HCT116 (cell line): ENCODE results near the gene PCSK6. TPM values are rescaled to one million over a fixed set of nuclear protein-coding genes. Genes with fewer than 3 reads are reported as not detected.

Source experiments
- ATAC-seq: fragments of 200-7000 bp; cut with Tn5 transposase; 2 replicates; pipeline ENCODE4 v1.9.1; 2020; ENCODE audit warnings: mild to moderate bottlenecking, moderate library complexity
- BruUV-seq: library from RNA; stranded (reverse); fragments of 400-500 nt; replicated peaks from 2 replicates; lab custom pipeline; 2021; lab: Mats Ljungman, UMichigan
- CTCF ChIA-PET: fragments of 300-600 bp; sonication (Branson Sonifier 250); formaldehyde crosslinking; loops from one replicate; lab custom pipeline; 2021; ENCODE audit warnings: antibody characterized with exemption; lab: Charles Lee
- POLR2A ChIA-PET: fragments of 300-600, 350-600 bp; sonication (Branson Sonifier 250); formaldehyde crosslinking; loops from one replicate; lab custom pipeline; 2021; ENCODE audit warnings: antibody characterized with exemption; lab: Charles Lee
- RAD21 ChIA-PET, 2 experiments: fragments of 300-600 bp; sonication (Branson Sonifier 250); formaldehyde crosslinking; loops; one replicate each; lab custom pipeline; 2023; ENCODE audit warnings: low total read pairs in 2 of 2; ENCODE audit not compliant: uncharacterized antibody in 2 of 2, unreplicated experiment in 2 of 2, low non-redundant PET in 1 of 2; lab: Charles Lee
- DNase-seq: peaks from one replicate; pipeline ENCODE4 v3.0.0-alpha.2; 2010; ENCODE audit warnings: low read depth, low spot score
- H2AFZ ChIP-seq: fragments of 200-600 bp; shearing (Covaris generic), sonication (generic); 2 replicates; pipeline ENCODE4 v1.6.1; 2017; ENCODE audit warnings: low read depth, mixed run types, mixed read lengths, antibody characterized with exemption, low read length; ENCODE audit not compliant: poor library complexity, severe bottlenecking
- H3K27ac ChIP-seq: 2 replicates; pipeline ENCODE4 v1.5.1; 2012; ENCODE audit warnings: low read depth, low read length
- H3K27me3 ChIP-seq: fragments of 200-600 bp; sonication (generic); 2 replicates; pipeline ENCODE4 v1.6.1; 2016; ENCODE audit warnings: mixed run types, low read length, mixed read lengths; ENCODE audit not compliant: insufficient read depth
- H3K36me3 ChIP-seq, 2 experiments: fragments of 200-500 bp in 1 of 2; fragments of 200-600 bp in 1 of 2; sonication (Bioruptor generic) in 1 of 2; sonication (generic) in 1 of 2; 2 replicates each; pipeline versions ENCODE4 v1.5.1 to v1.6.1; 2014 to 2016; ENCODE audit warnings: low read length in 2 of 2, inconsistent platforms in 1 of 2, mixed read lengths in 1 of 2, mixed run types in 1 of 2; ENCODE audit not compliant: insufficient read depth in 2 of 2, control insufficient read depth in 1 of 2
- H3K4me1 ChIP-seq, 2 experiments: fragments of 200-600 bp in 1 of 2; sonication (generic) in 1 of 2; 2 replicates each; pipeline versions ENCODE4 v1.5.1 to v1.6.1; 2012 to 2017; ENCODE audit warnings: low read length in 2 of 2, inconsistent platforms in 1 of 2, mild to moderate bottlenecking in 1 of 2, mixed read lengths in 1 of 2, mixed run types in 1 of 2, moderate library complexity in 1 of 2; ENCODE audit not compliant: insufficient read depth in 2 of 2, control insufficient read depth in 1 of 2
- H3K4me2 ChIP-seq: fragments of 200-600 bp; sonication (generic); 2 replicates; pipeline ENCODE4 v1.6.1; 2017; ENCODE audit warnings: mixed run types, low read length, mixed read lengths
- H3K4me3 ChIP-seq, 2 experiments: fragments of 200-600 bp in 1 of 2; sonication (generic) in 1 of 2; replicated peaks in 1 of 2; 2 replicates each; pipeline ENCODE4 v1.5.1; 2011 to 2016; ENCODE audit warnings: low read length in 2 of 2, control low read depth in 1 of 2, low read depth in 1 of 2, mild to moderate bottlenecking in 1 of 2, mixed read lengths in 1 of 2, mixed run types in 1 of 2
- H3K79me2 ChIP-seq: fragments of 200-600 bp; sonication (generic); 2 replicates; pipeline ENCODE4 v1.6.1; 2017; ENCODE audit warnings: mild to moderate bottlenecking, mixed run types, low read length, moderate library complexity, mixed read lengths; ENCODE audit not compliant: insufficient read depth
- H3K9ac ChIP-seq: fragments of 200-600 bp; sonication (generic); 2 replicates; pipeline ENCODE4 v1.6.1; 2016; ENCODE audit warnings: low read length, mixed read lengths
- H3K9me2 ChIP-seq: fragments of 200-600 bp; sonication (generic), shearing (Covaris generic); 2 replicates; pipeline ENCODE4 v1.6.1; 2017; ENCODE audit warnings: mixed run types, mild to moderate bottlenecking, moderate library complexity; ENCODE audit not compliant: insufficient read depth
- H3K9me3 ChIP-seq, 2 experiments: fragments of 200-500 bp in 1 of 2; fragments of 200-600 bp in 1 of 2; sonication (Bioruptor generic) in 1 of 2; sonication (generic) in 1 of 2; 2 replicates each; pipeline ENCODE4 v1.6.1; 2014 to 2017; ENCODE audit warnings: low read length in 2 of 2, mixed read lengths in 2 of 2, inconsistent platforms in 1 of 2, low read depth in 1 of 2, mild to moderate bottlenecking in 1 of 2, mixed run types in 1 of 2, moderate library complexity in 1 of 2; ENCODE audit not compliant: control insufficient read depth in 1 of 2, insufficient read depth in 1 of 2
- H4K20me1 ChIP-seq: fragments of 200-600 bp; sonication (generic), shearing (Covaris generic); 2 replicates; pipeline ENCODE4 v1.6.1; 2017; ENCODE audit warnings: mixed run types, mild to moderate bottlenecking, moderate library complexity; ENCODE audit not compliant: insufficient read depth
- CEBPB ChIP-seq: IDR thresholded peaks from 2 replicates; pipeline ENCODE4 v1.6.1; 2012; ENCODE audit warnings: low read depth
- ELF1 ChIP-seq: IDR thresholded peaks from 2 replicates; pipeline ENCODE4 v1.6.1; 2012; ENCODE audit warnings: low read depth, borderline replicate concordance
- EZH2 ChIP-seq: fragments of 200-600 bp; sonication (generic); IDR thresholded peaks from 2 replicates; pipeline ENCODE4 v1.6.1; 2017; ENCODE audit warnings: antibody characterized with exemption, mixed run types
- EZH2phosphoT487 ChIP-seq: fragments of 200-600 bp; IDR thresholded peaks from 2 replicates; pipeline ENCODE4 v1.6.1; 2018; ENCODE audit warnings: antibody characterized with exemption, borderline replicate concordance
- FOSL1 ChIP-seq: IDR thresholded peaks from 2 replicates; pipeline ENCODE4 v1.6.1; 2012; ENCODE audit warnings: low read depth
- JUND ChIP-seq: IDR thresholded peaks from 2 replicates; pipeline ENCODE4 v1.6.1; 2012
- MAX ChIP-seq: IDR thresholded peaks from 2 replicates; pipeline ENCODE4 v1.6.1; 2012
- POLR2A ChIP-seq: IDR thresholded peaks from 2 replicates; pipeline ENCODE4 v1.7.0; 2011; ENCODE audit warnings: borderline replicate concordance; ENCODE audit not compliant: insufficient read depth, insufficient read length; ENCODE audit errors: extremely low read depth
- POLR2AphosphoS5 ChIP-seq: IDR thresholded peaks from 2 replicates; pipeline ENCODE4 v1.6.1; 2011; ENCODE audit warnings: mild to moderate bottlenecking, low read depth, low read length, moderate library complexity
- REST ChIP-seq: IDR thresholded peaks from 2 replicates; pipeline ENCODE4 v1.6.1; 2012; ENCODE audit warnings: low read depth
- SIN3A ChIP-seq: IDR thresholded peaks from 2 replicates; pipeline ENCODE4 v1.6.1; 2012; ENCODE audit warnings: low read depth
- SP1 ChIP-seq: IDR thresholded peaks from 2 replicates; pipeline ENCODE4 v1.6.1; 2012; ENCODE audit warnings: low read depth
- SRF ChIP-seq: IDR thresholded peaks from 2 replicates; pipeline ENCODE4 v1.6.1; 2012; ENCODE audit warnings: low read depth
- TCF7L2 ChIP-seq: IDR thresholded peaks from 2 replicates; pipeline ENCODE4 v1.7.0; 2011; ENCODE audit warnings: borderline replicate concordance, inconsistent platforms; ENCODE audit not compliant: insufficient read depth, insufficient read length; ENCODE audit errors: extremely low read depth
- YY1 ChIP-seq: IDR thresholded peaks from 2 replicates; pipeline ENCODE4 v1.6.1; 2011; ENCODE audit warnings: low read length, low read depth, moderate library complexity, mild to moderate bottlenecking; ENCODE audit not compliant: insufficient replicate concordance; ENCODE audit errors: extremely low read depth
- ZNF274 ChIP-seq: fragments of 200-500 bp; sonication (Bioruptor generic); IDR thresholded peaks from 2 replicates; pipeline ENCODE4 v1.6.1; 2014; ENCODE audit warnings: mild to moderate bottlenecking, low read depth, low read length, inconsistent platforms
- intact Hi-C: fragments of 100-400 bp; cut with micrococcal nuclease; formaldehyde crosslinking; loops from 2 replicates; pipeline ENCODE4 v1.10.0; 2022
- total RNA-seq: library from RNA; stranded (reverse); gene quantifications from one replicate; pipeline ENCODE4 v1.2.1, GENCODE V29; 2021; ENCODE audit not compliant: unreplicated experiment

The PCSK6 gene
- total RNA-seq, 1 experiment from 2014 or later = 13.5 TPM

- TF ChIP-seq REST (no peak), POLR2A (no peak), JUND (no peak)
Observed at GRCh38 chr15:101317336-101317872, 172.1 kb downstream of the PCSK6 start (continued).

- no peaks in the 10 kb centered on the region for H3K9me3 ChIP-seq
- POLR2A ChIA-PET = no interaction called here
- ATAC-seq = no peak
- no peaks in the 10 kb centered on the region for H3K4me1 ChIP-seq
- no peak overlapping the region for H3K9ac ChIP-seq
- CTCF ChIA-PET = no interaction called here
- H3K4me2 ChIP-seq = no peak overlapping the region
- no peaks in the 10 kb centered on the region for H3K9me2 ChIP-seq
- H3K36me3 ChIP-seq = no peaks in the 10 kb centered on the region
- no peak overlapping the region for H3K4me3 ChIP-seq
- no peaks in the 10 kb centered on the region for H3K27me3 ChIP-seq
- DNase-seq = no peak
- no peaks in the 10 kb centered on the region for H4K20me1 ChIP-seq
- TF ChIP-seq ELF1 = no peak
- TF ChIP-seq, all 23 proteins: peak for 0
- no peak overlapping the region for H3K27ac ChIP-seq
- intact Hi-C loops = no loop called here
- H3K79me2 ChIP-seq = no peaks in the 10 kb centered on the region
- RAD21 ChIA-PET = no interaction called here
- BruUV-seq = no TSS peak
- H2AFZ ChIP-seq = no peak overlapping the region
Observed at GRCh38 chr15:101316529-101316928, 173.0 kb downstream of the PCSK6 start.

GRCh38 chr15:101315736-101316135, 173.8 kb downstream of the PCSK6 start:
- ChIA-PET CTCF (no interaction called here), RAD21 (no interaction called here), POLR2A (no interaction called here)
- H4K20me1 ChIP-seq = no peaks in the 10 kb centered on the region
- intact Hi-C loops = no loop called here
- H3K4me2 ChIP-seq = no peak overlapping the region
- H3K79me2 ChIP-seq = no peaks in the 10 kb centered on the region
- H3K27ac ChIP-seq = no peak overlapping the region
- TF ChIP-seq ZNF274 (no peak), POLR2A (no peak), POLR2AphosphoS5 (no peak), YY1 (no peak), FOSL1 (no peak), JUND (no peak), SRF (no peak), TCF7L2 (no peak), EZH2phosphoT487 (no peak), EZH2 (no peak), CEBPB (no peak), SIN3A (no peak), MAX (no peak), SP1 (no peak)
- H3K4me1 ChIP-seq = no peaks in the 10 kb centered on the region
- no TSS peak for BruUV-seq
- H3K36me3 ChIP-seq = no peaks in the 10 kb centered on the region
- no peak overlapping the region for H3K4me3 ChIP-seq
- DNase-seq (no peak), ATAC-seq (no peak)
- H2AFZ ChIP-seq = no peak overlapping the region
- no peaks in the 10 kb centered on the region for H3K9me3 ChIP-seq
- H3K9ac ChIP-seq = no peak overlapping the region
- H3K9me2 ChIP-seq = no peaks in the 10 kb centered on the region
- H3K27me3 ChIP-seq = no peaks in the 10 kb centered on the region
